GM21526 (cell line): Measurements from ENCODE around the gene AKAP12.
"Not testable (repeated sequence)": the region's sequence is repeated elsewhere in the genome, so short reads cannot be mapped to it uniquely, and the experiment has no call there.

ENCODE experiments used
- ATAC-seq: cut with Tn5 transposase; IDR thresholded peaks from one replicate; pipeline ENCODE4 v1.9.1; 2021; ENCODE audit warnings: moderate library complexity; ENCODE audit not compliant: unreplicated experiment, low FRiP score

The AKAP12 gene

GRCh38 chr6:151376440-151376839 lies 136.7 kb downstream of the AKAP12 start:
- ATAC-seq = no peak

DNA sequence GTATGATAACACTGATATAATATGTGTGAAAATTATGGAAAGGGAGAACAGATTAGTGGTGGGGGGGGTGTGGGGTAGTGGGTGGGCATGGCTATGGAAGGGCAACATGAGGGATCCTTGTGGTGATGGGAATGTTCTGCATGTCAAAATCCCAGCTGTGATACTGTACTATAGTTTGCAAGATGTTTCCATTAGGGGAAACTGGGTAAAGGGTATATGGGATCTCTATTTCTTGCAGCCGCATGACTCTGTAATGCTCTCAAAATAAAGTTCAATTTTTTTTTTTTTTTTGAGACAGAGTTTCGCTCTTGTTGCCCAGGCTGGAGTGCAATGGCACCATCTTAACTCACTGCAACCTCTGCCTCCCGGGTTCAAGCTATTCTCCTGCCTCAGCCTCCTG lies 137.3 kb downstream of the AKAP12 start:
- no peak for ATAC-seq

DNA sequence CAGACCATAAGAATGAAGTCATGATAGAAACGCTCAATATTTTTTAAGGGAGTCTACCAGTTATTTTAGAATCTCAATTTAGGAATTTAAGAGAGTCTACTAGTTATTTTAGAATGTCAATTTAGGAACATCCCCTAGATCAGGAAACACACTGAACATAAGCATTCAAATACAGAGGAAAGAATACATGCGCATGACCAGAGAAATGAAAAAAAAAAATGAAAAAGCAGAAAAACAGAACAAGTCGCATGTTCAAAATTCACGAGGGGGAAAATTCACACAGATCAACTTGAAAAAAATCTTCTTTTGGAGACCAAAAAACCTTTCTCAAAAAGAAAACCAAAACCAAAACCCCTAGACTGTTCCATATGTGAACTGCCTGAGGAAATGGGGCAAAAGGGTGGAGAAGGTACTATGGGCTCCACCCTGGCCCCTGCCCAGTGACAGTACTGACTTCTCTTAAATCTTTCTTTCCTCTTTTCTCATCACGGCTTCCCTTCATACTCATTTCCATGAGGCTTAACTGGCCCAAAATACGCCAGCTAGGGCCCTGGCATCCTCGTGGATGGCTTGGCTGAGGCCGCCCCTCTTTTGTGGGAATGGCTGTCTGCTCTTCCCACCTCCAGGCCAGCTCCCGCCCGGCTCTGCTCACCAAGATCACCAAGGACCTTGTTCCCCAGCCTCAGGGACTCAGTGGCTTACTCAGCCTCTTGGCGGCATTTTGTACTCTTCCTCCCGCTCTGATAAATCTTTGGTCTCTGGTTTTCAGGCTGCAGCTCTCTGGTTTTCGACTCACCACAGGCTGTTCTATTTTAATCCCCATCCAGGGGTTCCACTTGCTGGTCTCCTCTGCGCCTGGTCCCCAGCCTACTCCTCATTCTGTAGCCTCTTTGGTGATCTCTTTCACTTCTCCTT lies 140.4 kb downstream of the AKAP12 start:
- ATAC-seq = peak; percentile 52

GRCh38 chr6:151380848-151381205 lies 141.1 kb downstream of the AKAP12 start:
- ATAC-seq = peak; percentile 2

- ATAC-seq = no peak
Observed at GRCh38 chr6:151381722-151382121, 142.0 kb downstream of the AKAP12 start.

DNA sequence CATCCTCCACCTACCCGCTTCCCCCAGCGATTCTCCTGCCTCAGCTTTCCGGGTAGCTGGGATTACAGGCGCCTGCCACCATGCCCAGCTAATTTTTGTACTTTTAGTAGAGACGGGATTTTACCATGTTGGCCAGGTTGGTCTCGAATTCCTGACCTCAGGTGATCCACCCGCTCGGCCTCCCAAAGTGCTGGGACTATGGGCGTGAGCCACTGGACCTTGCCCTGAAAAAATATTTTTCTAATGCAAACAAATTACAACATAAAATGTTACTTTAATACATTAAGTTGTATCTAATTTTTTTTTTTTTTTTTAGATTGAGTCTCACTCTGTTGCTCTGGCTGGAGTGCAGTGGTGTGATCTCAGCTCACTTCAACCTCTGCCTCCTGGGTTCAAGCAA lies 142.9 kb downstream of the AKAP12 start:
- not testable (repeated sequence) for ATAC-seq

DNA sequence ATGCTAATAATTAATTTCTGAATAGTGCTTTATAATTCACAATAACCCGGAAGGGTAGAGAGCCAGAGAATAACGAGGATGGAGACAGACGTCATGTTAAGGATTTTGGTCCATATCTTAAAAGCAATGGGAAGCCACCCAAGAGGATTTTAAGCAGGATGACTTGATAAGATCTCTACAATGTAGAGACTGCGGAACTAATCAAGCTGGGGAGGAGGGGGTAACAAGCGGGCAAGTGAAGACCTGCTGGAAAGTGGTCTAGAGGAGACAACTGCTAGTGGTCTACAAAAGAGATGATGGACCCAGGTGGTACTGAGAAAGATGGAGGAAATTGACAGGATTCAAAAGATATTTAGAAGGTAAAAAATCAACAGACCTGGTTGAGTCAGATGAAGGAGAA lies 144.4 kb downstream of the AKAP12 start:
- no peak for ATAC-seq

DNA sequence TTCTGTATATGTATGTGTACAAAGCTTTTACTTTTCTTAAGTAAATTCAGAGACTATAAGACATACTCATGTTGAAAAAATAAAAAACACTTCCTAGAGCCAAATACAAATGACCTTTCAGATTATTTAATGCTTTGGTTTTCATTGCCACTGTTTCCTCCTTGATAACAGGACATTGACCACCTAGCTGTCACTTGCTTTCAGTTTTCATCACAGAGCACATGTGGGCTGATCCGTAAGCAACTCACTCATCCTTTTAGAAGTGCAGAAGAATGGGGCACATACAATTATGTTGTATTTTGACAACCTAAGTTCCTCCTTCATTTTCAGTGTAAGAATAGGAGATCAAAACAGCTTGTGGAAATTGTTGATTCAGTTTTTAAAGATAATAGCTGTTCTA lies 145.4 kb downstream of the AKAP12 start:
- ATAC-seq = no peak

GRCh38 chr6:151387175-151387970 lies 147.6 kb downstream of the AKAP12 start:
- no peak for ATAC-seq

- no peak for ATAC-seq
Observed at GRCh38 chr6:151388236-151388635, 148.5 kb downstream of the AKAP12 start.

GRCh38 chr6:151388997-151389617 lies 149.3 kb downstream of the AKAP12 start:
- no peak for ATAC-seq

- ATAC-seq = peak; percentile 61
Observed at GRCh38 chr6:151389618-151390275, 150.0 kb downstream of the AKAP12 start.

DNA sequence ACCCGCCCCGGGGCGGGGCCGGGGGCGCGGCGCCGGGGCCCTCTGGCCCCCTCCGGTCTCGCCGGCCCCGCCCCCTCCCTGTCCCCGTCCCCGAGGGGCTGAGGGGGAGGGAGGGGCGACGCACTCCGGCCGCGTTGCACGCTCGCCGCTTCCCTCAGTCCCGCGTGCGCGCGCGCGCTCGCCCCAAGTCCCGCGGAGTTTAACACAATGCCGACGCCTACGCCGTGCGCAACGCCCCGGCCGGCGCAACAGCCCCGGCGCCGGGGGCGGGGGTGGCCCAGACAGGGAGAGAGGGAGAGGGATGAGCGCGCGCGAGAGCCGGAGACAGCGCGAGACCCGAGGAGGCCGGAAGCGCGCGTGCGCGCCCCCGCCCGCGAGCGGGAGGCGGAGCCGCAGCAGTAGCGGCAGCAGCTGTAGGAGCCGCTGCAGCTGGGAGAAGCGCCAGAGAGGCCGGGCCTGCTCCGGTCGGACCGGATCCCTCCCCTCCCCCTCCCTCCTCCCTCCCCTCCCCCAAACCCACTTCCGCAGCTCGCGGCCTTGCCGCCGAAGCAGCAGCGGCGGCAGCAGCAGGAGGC lies 150.6 kb downstream of the AKAP12 start:
- peak; percentile 85 for ATAC-seq

DNA sequence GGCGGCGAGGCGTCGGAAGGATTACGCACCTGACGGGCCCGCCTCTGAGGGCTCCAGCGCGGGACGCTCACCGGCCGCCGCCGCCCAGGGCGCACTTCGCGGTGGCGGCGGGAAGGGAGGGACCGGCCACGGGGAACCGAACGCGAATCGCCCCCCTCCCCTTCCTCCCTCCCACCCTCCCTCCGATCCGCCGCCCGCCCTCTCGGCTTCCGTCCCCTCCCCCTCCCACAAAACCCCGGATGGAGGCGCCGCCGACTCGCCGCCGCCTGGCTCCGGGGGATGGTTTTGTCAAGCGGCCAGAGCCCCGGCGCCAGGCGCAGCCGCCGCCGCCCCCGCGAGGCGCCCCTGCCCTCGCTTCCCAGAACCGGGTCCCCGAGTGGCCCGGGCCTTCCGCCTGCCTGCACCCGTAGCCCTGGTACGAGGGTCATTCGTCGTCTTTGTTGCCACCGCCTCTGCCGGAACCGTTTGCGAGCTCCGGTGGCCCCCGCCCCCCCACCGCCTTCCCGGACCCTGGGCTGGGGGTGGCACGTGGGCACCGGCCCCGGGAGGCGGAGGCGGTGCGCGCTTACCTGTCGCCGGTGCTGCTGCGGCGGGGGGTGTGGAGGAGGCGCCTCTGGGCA lies 151.2 kb downstream of the AKAP12 start:
- ATAC-seq = peak; percentile 9

GRCh38 chr6:151391471-151392413 lies 152.0 kb downstream of the AKAP12 start, which contains the start of gene ZBTB2:
Gene ZBTB2 (minus strand): TSS chr6:151391559. CDS start chr6:151373637, 17,922 bp downstream.
- ATAC-seq = peak; percentile 14

GRCh38 chr6:151392427-151392826 lies 152.7 kb downstream of the AKAP12 start:
- ATAC-seq = no peak

DNA sequence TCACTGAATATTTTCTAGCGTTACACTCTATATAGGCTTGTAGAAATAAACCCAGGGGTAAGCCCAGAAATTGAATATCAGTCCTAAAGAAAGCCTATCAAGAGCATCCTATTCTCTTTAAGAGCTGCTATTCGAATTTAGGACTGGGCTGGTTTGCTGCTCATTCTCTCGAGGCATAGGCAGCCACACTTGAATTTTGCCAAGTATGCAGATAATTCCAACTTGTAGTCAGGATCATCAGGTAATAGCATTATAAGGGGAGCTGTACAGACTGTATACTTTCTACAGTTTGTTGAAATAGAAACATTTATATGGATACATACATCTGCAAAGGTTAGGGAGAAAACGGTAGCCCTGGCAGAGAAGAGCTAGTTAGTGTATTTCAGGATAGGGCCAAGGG lies 153.6 kb downstream of the AKAP12 start:
- no peak for ATAC-seq

- ATAC-seq = no peak
Observed at GRCh38 chr6:151399679-151400078, 159.9 kb downstream of the AKAP12 start.

GRCh38 chr6:151400473-151400872 lies 160.7 kb downstream of the AKAP12 start:
- no peak for ATAC-seq
